ENCODE results near the gene GLMN.

The GLMN gene

GRCh38 chr1:92315766-92316599 lies 17.2 kb upstream of the GLMN start:
- TF ChIP-seq ZFX (IDR thresholded peaks at IDR 0.05) (no peak), CTCF (conservative IDR thresholded peaks at IDR 0.05) (no peak)
- H3K27ac ChIP-seq = no peak overlapping the region

- TF ChIP-seq ZFX (IDR thresholded peaks at IDR 0.05) (no peak), CTCF (conservative IDR thresholded peaks at IDR 0.05) (no peak)
- H3K27ac ChIP-seq = no peak overlapping the region
Measured at GRCh38 chr1:92314024-92314423, 15.2 kb upstream of the GLMN start.

GRCh38 chr1:92310185-92310597 lies 11.4 kb upstream of the GLMN start:
- H3K27ac ChIP-seq = no peak overlapping the region
- TF ChIP-seq CTCF (conservative IDR thresholded peaks at IDR 0.05) = peak; percentile 81
- no peak for TF ChIP-seq ZFX (IDR thresholded peaks at IDR 0.05)

- H3K27ac ChIP-seq = no peak overlapping the region
- TF ChIP-seq ZFX (IDR thresholded peaks at IDR 0.05) (no peak), CTCF (conservative IDR thresholded peaks at IDR 0.05) (no peak)
Measured at GRCh38 chr1:92307980-92308379, 9.2 kb upstream of the GLMN start.

- no peak for TF ChIP-seq ZFX (IDR thresholded peaks at IDR 0.05)
- no peak for TF ChIP-seq CTCF (conservative IDR thresholded peaks at IDR 0.05)
- H3K27ac ChIP-seq = no peak overlapping the region
Measured at GRCh38 chr1:92306020-92306419, 7.2 kb upstream of the GLMN start.

- TF ChIP-seq ZFX (IDR thresholded peaks at IDR 0.05) = no peak
- TF ChIP-seq CTCF (conservative IDR thresholded peaks at IDR 0.05) = no peak
- no peak overlapping the region for H3K27ac ChIP-seq
Measured at GRCh38 chr1:92301021-92301420, 2.2 kb upstream of the GLMN start.

GRCh38 chr1:92299477-92300150 lies 827 bp upstream of the GLMN start:
- H3K27ac ChIP-seq = peak overlapping the region; percentile 98
- no peak for TF ChIP-seq CTCF (conservative IDR thresholded peaks at IDR 0.05)
- no peak; the same call in 1 of the 2 replicates for TF ChIP-seq ZFX (IDR thresholded peaks at IDR 0.05)
